CD4-positive, alpha-beta T cell treated with Interferon alpha-2 for 1 hour (primary cell): Measurements from ENCODE around the gene AUTS2.
"Not testable (repeated sequence)": the region's sequence is repeated elsewhere in the genome, so short reads cannot be mapped to it uniquely, and the experiment has no call there.

Experiments
- DNase-seq, 2 donors: peaks; one replicate each; pipeline ENCODE4 v3.0.0-alpha.2; 2020 to 2022

Gene AUTS2

DNA sequence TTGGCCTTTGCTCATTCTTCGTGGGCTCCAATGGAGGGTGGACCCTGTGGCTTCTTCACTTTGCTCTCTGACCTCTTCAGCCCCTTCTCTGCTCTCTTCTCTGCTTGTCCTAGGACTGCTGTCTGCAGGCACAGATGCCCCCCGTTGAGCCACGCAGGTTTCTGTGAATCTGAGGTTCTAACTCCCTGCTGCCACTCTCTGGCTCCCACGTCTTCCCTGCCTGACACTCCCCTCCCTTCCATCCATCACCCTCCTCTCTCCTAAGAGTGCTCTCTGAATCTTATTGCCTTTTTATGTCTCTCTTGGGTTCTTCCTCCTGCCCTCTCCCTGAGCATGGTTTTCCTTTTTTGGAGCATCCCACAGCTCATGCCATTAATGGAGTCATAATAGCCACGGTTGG is 1034.1 kb downstream of the AUTS2 start:
- DNase-seq = no peak

DNA sequence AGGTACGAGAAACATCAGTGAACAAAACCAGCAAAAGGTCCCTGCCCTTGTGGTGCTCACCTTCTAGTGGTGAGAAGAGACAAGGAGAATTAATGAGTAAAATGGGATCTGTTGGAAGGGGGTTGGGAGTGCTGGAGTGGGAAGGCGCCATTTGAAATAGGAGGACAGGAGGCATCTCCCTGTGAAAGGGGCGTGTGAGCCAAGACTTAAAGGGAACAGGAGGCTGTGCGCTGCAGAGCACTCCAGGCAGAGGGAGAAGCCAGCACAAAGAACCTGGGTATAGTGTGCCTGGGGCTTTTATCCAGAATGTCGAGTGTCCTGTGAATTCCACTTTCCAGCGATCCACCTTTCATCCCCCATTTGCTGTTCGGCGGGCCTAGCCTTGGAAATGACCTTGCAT is 1035.8 kb downstream of the AUTS2 start:
- no peak for DNase-seq

DNA sequence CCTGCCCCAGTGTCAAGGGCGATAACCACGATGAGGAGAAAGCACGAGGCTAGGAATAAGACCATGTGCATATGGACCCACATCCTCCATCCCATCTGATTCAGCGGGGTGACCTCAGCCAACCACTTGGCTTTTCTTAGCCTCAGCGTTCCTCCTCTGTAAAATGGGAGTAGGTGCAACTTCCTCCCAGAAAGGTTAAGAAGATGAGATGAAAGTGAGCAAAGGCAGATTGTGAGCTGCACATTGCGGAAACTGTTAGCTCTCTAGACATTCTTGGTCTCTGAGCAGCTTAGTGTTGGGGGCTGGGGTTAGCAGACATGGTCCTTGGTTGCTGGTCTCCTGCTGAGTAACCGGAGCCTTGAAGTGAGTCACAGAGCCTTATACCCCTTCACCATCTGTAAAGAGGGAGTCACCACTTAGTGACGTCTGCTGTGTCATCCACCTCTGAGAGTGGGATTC is 1036.4 kb downstream of the AUTS2 start:
- no peak for DNase-seq

DNA sequence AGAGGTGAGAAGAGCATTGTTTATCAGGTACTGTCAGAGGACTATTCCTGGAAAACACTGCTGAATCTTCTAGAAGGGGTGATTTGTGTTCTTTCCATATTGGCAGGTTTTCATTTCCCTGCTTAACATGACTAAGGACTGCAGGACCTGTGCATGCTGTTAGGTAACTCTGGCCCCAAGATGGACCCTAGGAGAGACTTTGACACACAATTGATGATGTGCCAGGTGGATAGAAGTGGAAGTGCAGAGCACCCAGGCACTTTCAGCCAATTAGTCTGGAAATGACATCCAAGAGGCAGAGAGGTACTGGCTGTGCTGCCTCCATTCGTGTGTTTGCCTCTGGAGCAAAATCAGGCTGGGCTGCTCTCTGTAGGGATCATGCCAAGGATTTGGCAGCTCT is 1037.4 kb downstream of the AUTS2 start:
- DNase-seq = no peak

DNA sequence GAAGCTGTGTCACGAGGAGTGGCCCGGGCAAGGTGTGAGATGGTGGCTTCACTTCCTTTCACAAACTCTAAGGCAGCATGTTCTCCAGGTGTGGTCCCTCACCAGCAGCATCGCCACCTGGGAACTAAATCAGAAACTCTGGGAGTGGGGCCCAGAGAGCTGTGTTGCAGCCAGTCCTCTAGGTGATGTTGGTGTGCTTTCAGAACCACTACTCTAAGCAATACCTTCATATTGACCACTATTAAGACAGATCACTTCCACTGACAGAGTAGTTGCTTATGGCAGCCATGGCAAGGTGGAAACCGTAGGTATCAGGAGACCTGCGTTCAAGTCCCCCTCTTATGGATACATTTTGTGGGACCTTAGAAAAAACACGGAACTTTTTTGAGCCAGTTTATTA is 1037.9 kb downstream of the AUTS2 start:
- no peak for DNase-seq

DNA sequence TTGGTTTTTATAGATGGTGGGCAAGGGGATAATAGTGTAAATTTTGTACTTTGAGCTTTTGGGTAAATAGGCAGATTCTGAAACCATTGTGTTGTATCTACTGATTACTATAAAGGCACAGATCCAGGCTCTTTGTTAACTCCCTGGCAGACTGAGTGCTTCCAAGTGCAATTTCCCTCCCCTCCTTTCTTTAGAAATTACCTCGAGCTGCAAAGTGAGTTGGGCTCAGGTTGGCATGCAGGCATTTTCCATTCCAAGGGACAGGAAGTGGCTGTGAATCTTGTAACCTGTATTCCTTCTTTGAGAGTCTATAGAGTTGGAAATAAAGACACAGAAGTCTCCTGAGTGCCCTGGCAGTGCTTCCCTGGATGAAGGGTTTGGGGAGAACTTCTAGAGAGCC is 1039.5 kb downstream of the AUTS2 start:
- no peak for DNase-seq

DNA sequence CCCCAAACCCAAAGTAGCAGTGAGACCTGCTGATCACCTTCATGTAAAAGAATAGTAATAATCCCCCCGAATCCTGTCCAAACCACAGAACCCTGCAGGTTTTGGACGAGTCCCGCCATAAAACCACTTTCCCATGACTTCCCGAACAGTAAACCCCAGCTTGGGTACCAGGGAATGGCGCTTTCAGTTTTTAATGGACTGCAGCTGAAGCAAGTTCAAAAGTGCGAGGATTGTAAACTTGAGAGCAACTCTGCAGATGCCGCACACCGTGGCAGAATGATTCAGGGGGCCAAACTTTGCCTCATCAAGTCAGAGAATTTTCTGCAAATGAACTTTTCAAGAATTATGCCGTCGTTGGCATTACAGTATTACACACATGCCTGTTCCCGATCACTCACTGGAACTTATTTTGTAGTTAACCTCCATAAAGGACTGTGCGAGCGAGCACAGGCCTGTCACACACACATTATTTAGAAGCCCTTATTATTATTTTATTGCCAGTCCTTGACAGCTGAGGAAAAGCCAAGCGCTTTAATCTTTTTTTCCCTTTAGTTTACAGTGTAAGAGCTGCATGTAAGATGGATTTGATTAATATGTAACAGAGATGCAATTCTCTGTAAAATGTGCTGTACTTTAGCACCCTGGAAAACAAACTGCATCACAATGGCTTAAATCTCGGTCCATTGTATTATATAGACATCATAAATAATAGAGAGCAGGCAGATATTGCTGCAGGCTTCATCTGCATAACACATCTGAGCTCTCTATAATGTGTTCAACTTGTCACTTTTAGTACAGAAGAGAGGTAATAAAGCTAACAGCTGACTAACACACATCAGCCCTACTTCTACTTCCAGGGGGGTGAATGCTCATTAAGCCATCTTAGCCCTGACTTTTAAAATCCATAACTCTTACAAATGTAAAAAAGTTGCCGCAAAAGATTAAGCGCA is 1040.2 kb downstream of the AUTS2 start:
- no peak for DNase-seq

DNA sequence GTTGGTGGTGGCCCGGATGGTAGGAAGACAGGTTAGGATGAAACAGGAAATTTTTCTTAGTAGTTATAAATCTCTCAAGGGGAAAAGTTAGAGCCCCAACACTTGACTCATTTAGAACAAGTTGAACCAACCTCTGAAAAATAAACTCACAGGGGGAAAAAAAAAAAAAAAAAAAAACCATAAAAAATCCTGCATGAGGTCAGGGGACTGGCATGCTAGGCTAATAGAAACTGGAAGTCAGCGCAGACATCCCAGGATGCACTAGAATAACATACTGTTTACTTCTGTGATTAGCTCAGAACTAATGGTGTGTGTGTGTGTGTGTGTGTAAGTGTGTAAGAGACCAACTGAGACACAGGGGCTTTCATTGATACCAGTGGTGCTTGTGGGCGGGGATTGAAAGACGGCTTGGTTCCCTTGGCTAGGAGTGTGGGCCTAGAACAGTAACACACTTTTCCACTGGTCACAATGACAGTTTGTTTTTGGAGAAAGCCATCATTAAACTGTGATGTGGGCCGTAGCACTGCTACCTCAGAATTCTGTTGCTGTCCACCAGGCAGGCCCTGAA is 1042.1 kb downstream of the AUTS2 start:
- DNase-seq = no peak

DNA sequence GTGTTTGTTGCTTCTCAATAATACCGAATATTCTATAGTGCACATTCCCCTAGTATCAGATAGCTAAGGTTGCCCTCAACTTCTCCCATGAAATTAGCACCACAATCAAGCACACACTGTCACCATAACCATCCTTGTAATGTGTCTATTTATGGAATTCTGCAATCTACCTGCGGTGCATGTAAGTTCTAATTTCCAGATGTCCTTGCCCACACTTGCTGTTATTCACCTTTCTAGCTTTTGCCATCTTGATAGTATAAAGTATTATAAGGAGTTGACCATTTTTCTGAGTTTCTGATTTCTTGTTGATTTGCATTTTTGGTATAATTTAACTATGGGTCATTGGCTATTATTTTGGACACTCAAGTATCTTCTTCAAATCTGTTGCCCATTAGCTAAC is 1043.6 kb downstream of the AUTS2 start:
- no peak for DNase-seq

DNA sequence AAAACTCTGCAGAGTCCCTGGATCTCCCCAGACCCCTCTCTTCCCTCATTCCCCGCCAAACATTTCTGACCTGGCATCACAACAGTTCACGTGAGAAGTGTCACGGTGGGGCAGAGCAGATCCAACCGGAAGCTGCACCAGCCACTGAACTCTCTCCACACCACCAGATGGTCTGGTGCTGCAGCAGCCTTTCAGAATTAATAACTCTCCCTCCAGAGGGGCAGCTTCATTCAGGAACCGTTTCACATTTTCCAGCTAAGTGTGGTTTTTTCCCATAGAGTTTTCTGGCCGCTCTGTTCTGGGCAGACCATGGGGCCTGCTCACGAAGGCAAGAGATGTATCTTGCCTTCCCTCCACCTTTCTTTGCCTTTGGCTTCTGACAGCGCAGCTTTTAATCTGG is 1047.0 kb downstream of the AUTS2 start:
- DNase-seq = no peak

DNA sequence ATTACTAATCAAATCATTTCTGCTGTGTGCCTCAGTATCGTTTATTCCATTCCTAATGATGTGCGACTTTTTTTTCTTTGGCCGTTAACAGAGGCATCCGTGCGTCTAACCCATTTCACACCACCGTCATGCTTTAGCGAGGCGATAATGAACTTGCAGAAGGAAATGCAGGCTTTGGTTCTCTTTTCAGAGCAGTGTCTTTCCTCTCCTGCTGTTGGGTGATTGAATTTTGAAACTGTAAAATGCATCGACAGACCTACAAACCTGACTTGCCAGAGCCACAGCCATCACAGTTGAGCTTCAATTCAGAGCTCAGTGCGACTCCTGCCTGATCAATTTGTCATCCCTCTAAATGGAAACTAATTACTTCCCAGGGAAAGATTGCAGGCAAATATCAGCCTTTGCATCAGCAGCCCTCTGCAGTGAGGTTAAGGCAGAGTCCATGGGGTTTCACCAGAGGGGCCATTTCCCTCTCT is 1047.6 kb downstream of the AUTS2 start:
- no peak for DNase-seq

DNA sequence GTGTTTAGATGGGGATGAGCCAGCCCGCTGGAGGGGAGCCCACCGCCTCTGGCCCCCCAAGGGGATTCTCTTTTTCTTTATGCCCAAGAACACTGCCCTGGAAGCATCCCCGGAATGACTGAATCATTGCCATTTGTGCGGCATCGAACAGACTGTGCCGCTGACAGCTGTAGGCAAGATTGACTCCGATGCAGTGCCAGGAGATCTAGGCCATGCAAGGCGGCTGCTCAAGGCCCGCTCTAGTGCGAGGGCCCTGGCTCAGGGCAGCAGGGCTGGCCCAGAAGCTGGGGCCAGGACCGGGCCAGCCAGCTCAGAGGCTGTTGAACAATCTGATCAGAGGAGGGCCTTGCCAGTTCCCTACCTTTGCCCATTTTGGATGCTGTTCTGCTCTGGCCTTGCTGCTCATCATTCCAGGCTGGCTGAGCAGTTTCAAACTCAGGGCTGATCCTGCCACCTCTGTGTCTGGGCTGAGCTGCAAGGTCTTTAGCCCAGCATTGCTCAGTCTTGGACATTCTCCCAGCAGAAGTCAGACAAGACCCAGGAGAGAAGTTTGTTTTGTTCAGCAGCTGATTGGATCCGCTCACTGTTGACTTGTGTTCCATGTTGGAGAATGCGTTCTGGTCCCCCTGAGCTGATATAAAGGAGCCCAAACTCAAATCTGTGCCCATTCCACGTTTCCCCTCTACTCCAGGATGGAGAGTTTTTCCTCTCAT is 1048.4 kb downstream of the AUTS2 start:
- no peak for DNase-seq

DNA sequence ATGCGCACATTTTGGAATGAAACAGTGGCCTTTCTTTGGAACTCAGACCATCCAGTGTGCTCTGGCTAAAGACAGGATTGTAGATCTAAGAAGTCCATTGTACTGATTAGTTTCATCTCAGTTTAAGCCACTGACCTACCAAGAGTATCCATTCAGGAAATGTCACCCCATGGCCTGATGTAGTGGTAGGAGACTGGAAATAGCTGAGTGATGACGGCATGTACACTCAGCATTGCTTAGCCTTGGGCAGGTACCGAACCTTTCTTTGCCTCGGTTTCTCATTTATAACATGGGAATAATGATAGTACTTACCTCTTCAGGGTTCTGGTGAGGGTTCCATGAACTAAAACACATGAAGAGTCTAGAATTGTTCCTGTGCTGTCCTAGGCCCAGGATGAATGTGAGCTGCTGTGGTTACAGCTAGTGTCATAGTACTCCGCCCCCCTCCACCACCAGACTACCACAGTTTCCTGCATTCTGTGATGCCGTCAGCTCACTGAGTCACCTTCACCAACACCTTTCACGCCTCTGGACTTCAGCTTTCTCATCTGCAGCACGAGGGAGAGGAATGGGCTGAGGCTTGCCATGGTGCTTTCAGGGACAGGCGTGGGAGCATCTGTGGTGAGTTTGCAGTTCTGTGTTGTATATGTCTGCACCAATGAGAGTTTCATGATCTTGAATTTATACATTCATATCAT is 1049.7 kb downstream of the AUTS2 start:
- DNase-seq = peak; percentile 73 to 74

DNA sequence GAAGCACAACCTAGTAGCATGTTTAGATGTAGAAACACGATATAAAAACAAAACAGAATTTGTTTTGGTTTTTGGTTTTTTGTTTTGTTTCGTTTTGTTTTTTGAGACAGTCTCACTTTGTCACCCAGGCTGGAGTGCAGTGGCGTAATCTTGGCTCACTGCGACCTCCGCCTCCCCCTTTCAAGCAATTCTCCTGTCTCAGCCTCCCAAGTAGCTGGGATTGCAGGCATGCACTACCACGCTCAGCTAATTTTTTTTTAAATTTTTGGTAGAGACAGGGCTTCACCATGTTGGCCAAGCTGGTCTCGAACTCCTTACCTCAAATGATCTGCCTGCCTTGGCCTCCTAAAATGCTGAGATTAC is 1050.2 kb downstream of the AUTS2 start:
- not testable (repeated sequence) for DNase-seq

DNA sequence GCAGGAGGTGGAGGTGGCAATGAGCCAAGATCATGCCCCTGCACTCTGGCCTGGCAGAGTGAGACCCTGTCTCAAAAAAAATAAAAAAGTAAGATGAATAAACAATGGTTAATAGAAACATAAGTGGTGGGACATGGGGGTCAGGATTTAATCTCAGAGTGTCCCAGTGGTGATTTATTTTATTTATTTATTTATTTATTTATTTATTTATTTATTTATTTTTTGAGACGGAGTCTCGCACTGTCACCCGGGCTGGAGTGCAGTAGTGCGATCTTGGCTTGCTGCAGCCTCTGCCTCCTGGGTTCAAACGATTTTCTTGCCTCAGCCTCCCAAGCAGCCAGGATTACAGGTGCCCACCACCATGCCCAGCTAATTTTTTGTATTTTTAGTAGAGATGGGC is 1051.0 kb downstream of the AUTS2 start:
- DNase-seq = no peak

DNA sequence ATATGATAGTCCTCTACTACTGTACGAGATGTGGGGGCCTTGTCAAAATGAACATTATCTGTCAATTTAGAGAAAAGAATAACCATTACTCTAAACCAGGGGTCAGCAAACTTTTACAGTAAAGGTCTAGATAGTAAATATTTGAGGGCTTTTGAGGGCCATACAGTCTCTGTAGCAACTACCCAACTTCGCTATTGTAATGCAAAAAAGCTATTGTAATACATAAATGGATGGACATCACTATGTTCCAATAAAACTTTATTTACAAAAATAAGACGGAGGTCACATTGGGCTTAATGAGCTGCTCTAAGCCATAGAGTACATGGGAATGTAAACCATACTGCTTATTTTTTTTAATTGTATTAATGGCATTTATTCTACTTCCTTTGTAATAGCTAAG is 1055.9 kb downstream of the AUTS2 start:
- DNase-seq = no peak

DNA sequence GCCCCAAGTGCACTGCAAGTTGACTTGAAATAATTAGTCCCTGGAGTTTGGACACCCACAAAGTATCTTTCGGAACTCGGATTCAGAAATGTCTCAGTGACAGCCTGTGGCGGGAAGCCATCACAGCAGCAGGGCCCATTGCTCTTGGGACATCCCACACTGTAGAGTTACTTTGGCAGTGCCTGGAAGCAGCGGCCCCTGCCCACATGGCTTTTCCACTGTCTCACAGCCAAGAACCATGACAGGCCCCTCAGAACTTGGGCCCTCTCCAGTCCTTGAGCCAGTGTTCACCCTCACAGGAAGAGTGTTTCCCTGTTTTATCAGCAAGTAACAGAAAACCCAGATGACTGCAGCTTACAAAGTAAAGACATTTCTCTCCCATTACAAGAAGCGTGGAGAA is 1056.7 kb downstream of the AUTS2 start:
- DNase-seq = no peak

DNA sequence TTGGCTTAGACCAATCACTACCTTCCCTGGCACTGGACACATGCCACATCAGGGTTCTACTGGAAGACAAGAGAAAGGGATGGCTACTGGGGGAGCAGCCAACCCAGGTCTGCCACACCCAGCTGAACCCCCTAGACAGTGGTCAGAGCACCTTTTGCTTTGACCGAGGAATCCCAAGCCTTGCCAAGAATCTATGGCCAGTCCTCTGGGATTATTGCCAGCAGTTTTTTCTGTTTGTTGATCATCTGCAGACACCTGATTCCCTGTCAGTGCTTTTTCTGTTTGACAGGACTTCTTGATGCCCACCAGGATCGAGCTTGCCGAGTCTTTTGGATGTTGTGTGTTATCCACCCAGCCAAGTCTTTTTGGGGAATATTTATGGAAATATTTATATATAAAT is 1057.4 kb downstream of the AUTS2 start:
- DNase-seq = no peak

DNA sequence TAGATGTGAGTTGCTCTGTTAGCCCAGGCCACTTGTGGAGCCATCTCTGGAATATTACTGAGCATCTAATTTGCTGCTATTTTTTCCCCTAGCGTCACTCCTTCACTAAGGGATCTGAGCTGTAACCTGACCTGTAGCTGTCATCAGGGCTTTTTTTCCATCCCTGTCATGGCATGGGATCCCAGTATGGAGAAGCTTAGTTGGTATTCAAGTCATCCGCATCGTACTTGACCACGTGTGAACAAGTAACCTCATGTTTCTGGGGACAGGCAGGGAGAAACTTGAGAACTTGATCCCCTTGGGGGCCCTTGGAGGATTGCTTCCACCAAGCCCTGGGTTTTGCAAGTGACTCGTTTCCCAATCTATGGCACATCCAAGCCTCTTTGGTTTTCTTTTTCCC is 1059.3 kb downstream of the AUTS2 start:
- no peak for DNase-seq

DNA sequence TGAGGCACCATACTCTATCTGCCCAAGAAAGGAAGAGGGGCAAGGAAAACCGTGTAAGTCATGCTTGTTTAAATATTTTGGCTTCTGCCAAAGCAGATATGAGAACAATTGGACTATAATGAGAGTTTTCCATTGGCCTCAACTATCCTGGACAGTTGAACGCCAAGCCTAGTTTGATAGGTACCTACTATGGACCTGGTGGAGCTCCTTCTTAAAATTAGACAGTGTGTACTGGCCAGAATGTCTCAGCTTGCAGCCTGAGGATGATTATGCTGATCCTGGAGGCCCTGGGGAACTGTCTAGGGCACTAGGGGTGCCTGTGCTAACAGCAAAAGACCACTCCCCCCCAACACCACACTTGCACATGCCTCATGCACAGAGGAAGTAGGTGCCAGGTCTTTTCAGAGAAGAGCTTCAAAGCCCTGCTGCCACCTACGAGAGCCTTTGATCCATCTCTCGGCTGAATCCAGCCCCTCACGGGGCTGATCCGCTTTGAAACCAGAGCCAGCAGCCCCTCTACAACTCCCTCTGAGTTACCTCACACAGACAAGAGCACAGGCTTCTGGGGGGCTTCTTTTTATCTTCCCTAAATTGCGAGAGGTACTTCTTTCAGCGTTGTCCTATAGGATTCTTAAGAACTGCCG is 1059.8 kb downstream of the AUTS2 start:
- no peak for DNase-seq

DNA sequence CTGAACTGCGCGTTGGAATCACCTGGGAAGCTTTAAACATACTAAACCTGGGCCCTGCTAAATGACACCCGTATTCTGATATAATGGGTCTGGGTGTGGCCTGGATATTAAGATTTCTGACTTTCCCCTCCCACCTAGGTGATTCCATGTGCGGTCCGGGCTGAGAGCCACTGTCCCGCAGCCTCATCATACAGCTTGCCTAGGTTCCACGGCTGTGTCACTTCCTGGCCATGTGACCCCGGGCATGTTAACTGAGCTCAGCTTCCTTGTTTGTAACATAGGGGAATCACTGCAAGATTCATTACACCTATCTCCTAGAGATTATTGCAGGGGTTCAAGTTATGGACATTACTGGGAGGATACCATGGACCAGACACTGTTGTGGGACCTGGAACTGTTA is 1061.0 kb downstream of the AUTS2 start:
- no peak for DNase-seq

DNA sequence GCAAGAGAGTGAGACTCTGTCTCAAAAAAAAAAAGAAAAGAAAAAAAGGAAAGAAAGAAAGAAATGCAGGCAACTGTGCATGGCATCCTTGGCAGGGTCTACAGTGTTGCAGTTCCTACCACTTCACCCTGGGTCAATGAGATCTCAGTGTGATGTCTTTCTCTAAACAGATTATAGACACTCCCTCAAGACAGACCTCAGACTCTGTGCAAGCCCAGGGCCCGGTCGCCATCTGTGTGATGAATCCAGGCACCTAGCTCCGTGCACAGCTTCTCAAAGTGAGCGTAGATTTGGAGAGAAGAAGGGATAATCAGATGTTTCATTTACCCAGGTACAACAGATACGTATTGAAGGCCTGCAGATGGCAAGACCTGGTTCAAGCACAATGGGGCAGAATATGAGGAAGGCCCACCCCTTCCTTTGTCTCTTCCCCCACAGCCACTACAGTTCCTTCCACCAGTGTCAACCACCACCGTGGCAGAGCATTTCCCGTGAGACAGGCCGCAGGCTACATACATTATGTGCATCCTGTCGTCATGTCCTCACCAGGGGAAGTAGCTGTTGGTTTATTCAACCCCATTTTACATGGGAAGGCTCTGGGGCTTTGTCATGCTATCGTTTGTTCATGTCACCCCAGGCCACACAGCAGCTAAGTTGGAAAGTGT is 1062.0 kb downstream of the AUTS2 start:
- peak; percentile 60 to 64 for DNase-seq
